Measurements from ENCODE around the gene TOR4A. TPM values are rescaled to one million over a fixed set of nuclear protein-coding genes. Genes with fewer than 3 reads are reported as not detected.

The TOR4A gene
- total and polyA plus RNA-seq, 2 experiments from 2014 or later = 2.0 to 19.0 TPM

DNA sequence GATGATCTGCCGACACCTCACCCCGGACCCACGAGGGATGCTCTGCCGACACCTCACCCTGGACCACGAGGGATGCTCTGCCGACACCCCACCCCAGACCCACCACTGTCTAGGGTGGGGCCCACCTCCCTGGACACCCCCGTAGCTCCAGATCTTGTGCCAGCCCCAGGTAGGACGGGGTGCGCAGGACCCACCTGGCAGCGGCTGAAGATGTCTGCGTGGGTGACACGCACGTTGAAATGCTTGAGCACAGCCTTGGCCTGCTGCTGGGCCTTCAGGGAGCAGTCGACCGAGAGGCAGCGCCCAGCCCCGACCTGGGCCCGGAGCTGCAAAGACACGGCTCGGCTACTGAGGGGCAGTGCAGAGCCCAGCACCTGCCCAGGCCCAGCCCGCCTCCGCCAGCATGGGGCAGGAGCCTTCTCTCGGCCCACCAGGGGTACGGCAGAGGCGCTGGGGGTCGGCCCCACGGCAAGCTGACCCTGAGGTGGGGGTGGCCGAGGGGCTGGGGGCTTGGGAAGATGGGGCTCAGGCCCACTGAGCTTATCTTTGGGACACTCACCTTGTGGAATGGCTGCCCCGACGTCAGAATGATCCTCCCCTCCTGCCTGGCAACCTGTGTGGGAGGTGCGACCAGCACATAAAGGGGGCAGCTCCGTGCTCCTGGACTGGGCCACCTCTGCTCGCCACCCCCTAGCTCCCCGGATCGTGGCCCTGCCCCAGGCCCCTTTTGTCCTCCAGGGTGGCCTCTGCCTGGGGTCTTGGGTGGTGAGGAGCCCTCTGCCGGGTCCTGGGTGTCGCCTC lies 46.2 kb downstream of the TOR4A start:
- no peaks in the 10 kb centered on the region for H3K9me2 ChIP-seq (ENCODE audit: insufficient read depth)
- no peak overlapping the region for H2AFZ ChIP-seq
- no peaks in the 10 kb centered on the region for H3K79me2 ChIP-seq (replicated peaks; ENCODE audit: insufficient read depth)
- ATAC-seq = no peak; the same call in 2 of the 3 replicates
- no peak overlapping the region for H3K4me3 ChIP-seq
- no peaks in the 10 kb centered on the region for H3K27me3 ChIP-seq (ENCODE audit: insufficient read depth)
- peaks cover 8% of the 10 kb centered on the region for H3K9me3 Mint-ChIP-seq
- peaks cover 8% of the 10 kb centered on the region; the same call in 1 of the 2 replicates for H3K4me1 ChIP-seq (ENCODE audit: insufficient read depth)
- no peaks in the 10 kb centered on the region for H3K36me3 ChIP-seq (ENCODE audit: insufficient read depth)
- H3K4me3 Mint-ChIP-seq = no peak overlapping the region
- no peak overlapping the region for H3K27ac ChIP-seq (ENCODE audit: low read depth)
- peaks cover 4% of the 10 kb centered on the region for H3K36me3 Mint-ChIP-seq (ENCODE audit: low read depth)
- H3K4me2 ChIP-seq = no peak overlapping the region
- DNase-seq (ENCODE audit: low spot score) = no peak
- H3F3A ChIP-seq (replicated peaks; ENCODE audit: low read depth) = no peaks in the 10 kb centered on the region
- peaks cover 9% of the 10 kb centered on the region for H3K27me3 Mint-ChIP-seq (ENCODE audit: insufficient read depth, low read depth, poor library complexity)
- TF ChIP-seq NANOG (IDR thresholded peaks at IDR 0.05; ENCODE audit: borderline replicate concordance) (no peak), JUNB (IDR thresholded peaks at IDR 0.05; ENCODE audit: unreplicated experiment) (no peak), STAT1 (IDR thresholded peaks at IDR 0.05; ENCODE audit: unreplicated experiment) (no peak), ZNF114 (CRISPR knock-in tag; IDR thresholded peaks at IDR 0.05) (no peak), ZNF331 (CRISPR knock-in tag; IDR thresholded peaks at IDR 0.05; ENCODE audit: low read depth) (no peak), CREB1 (CRISPR knock-in tag; IDR thresholded peaks at IDR 0.05; ENCODE audit: low read depth) (no peak), POLR2AphosphoS5 (IDR thresholded peaks at IDR 0.05; ENCODE audit: low read depth) (no peak), EZH2 (IDR thresholded peaks at IDR 0.05; ENCODE audit: low read depth, unreplicated experiment) (no peak), EZH2phosphoT487 (IDR thresholded peaks at IDR 0.05; ENCODE audit: unreplicated experiment) (no peak)
- TF ChIP-seq, protein P1, sequence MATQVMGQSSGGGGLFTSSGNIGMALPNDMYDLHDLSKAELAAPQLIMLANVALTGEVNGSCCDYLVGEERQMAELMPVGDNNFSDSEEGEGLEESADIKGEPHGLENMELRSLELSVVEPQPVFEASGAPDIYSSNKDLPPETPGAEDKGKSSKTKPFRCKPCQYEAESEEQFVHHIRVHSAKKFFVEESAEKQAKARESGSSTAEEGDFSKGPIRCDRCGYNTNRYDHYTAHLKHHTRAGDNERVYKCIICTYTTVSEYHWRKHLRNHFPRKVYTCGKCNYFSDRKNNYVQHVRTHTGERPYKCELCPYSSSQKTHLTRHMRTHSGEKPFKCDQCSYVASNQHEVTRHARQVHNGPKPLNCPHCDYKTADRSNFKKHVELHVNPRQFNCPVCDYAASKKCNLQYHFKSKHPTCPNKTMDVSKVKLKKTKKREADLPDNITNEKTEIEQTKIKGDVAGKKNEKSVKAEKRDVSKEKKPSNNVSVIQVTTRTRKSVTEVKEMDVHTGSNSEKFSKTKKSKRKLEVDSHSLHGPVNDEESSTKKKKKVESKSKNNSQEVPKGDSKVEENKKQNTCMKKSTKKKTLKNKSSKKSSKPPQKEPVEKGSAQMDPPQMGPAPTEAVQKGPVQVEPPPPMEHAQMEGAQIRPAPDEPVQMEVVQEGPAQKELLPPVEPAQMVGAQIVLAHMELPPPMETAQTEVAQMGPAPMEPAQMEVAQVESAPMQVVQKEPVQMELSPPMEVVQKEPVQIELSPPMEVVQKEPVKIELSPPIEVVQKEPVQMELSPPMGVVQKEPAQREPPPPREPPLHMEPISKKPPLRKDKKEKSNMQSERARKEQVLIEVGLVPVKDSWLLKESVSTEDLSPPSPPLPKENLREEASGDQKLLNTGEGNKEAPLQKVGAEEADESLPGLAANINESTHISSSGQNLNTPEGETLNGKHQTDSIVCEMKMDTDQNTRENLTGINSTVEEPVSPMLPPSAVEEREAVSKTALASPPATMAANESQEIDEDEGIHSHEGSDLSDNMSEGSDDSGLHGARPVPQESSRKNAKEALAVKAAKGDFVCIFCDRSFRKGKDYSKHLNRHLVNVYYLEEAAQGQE (IDR thresholded peaks at IDR 0.05; ENCODE audit: unreplicated experiment) = no peak
- TF ChIP-seq, protein P2, sequence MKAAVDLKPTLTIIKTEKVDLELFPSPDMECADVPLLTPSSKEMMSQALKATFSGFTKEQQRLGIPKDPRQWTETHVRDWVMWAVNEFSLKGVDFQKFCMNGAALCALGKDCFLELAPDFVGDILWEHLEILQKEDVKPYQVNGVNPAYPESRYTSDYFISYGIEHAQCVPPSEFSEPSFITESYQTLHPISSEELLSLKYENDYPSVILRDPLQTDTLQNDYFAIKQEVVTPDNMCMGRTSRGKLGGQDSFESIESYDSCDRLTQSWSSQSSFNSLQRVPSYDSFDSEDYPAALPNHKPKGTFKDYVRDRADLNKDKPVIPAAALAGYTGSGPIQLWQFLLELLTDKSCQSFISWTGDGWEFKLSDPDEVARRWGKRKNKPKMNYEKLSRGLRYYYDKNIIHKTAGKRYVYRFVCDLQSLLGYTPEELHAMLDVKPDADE (IDR thresholded peaks at IDR 0.05) = no peak
- TF ChIP-seq, protein P3, sequence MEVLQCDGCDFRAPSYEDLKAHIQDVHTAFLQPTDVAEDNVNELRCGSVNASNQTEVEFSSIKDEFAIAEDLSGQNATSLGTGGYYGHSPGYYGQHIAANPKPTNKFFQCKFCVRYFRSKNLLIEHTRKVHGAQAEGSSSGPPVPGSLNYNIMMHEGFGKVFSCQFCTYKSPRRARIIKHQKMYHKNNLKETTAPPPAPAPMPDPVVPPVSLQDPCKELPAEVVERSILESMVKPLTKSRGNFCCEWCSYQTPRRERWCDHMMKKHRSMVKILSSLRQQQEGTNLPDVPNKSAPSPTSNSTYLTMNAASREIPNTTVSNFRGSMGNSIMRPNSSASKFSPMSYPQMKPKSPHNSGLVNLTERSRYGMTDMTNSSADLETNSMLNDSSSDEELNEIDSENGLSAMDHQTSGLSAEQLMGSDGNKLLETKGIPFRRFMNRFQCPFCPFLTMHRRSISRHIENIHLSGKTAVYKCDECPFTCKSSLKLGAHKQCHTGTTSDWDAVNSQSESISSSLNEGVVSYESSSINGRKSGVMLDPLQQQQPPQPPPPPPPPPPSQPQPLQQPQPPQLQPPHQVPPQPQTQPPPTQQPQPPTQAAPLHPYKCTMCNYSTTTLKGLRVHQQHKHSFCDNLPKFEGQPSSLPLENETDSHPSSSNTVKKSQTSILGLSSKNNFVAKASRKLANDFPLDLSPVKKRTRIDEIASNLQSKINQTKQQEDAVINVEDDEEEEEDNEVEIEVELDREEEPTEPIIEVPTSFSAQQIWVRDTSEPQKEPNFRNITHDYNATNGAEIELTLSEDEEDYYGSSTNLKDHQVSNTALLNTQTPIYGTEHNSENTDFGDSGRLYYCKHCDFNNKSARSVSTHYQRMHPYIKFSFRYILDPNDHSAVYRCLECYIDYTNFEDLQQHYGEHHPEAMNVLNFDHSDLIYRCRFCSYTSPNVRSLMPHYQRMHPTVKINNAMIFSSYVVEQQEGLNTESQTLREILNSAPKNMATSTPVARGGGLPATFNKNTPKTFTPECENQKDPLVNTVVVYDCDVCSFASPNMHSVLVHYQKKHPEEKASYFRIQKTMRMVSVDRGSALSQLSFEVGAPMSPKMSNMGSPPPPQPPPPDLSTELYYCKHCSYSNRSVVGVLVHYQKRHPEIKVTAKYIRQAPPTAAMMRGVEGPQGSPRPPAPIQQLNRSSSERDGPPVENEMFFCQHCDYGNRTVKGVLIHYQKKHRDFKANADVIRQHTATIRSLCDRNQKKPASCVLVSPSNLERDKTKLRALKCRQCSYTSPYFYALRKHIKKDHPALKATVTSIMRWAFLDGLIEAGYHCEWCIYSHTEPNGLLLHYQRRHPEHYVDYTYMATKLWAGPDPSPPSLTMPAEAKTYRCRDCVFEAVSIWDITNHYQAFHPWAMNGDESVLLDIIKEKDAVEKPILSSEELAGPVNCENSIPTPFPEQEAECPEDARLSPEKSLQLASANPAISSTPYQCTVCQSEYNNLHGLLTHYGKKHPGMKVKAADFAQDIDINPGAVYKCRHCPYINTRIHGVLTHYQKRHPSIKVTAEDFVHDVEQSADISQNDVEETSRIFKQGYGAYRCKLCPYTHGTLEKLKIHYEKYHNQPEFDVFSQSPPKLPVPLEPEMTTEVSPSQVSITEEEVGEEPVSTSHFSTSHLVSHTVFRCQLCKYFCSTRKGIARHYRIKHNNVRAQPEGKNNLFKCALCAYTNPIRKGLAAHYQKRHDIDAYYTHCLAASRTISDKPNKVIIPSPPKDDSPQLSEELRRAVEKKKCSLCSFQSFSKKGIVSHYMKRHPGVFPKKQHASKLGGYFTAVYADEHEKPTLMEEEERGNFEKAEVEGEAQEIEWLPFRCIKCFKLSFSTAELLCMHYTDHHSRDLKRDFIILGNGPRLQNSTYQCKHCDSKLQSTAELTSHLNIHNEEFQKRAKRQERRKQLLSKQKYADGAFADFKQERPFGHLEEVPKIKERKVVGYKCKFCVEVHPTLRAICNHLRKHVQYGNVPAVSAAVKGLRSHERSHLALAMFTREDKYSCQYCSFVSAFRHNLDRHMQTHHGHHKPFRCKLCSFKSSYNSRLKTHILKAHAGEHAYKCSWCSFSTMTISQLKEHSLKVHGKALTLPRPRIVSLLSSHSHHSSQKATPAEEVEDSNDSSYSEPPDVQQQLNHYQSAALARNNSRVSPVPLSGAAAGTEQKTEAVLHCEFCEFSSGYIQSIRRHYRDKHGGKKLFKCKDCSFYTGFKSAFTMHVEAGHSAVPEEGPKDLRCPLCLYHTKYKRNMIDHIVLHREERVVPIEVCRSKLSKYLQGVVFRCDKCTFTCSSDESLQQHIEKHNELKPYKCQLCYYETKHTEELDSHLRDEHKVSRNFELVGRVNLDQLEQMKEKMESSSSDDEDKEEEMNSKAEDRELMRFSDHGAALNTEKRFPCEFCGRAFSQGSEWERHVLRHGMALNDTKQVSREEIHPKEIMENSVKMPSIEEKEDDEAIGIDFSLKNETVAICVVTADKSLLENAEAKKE (CRISPR knock-in tag; IDR thresholded peaks at IDR 0.05) = no peak
- TF ChIP-seq, protein P4, sequence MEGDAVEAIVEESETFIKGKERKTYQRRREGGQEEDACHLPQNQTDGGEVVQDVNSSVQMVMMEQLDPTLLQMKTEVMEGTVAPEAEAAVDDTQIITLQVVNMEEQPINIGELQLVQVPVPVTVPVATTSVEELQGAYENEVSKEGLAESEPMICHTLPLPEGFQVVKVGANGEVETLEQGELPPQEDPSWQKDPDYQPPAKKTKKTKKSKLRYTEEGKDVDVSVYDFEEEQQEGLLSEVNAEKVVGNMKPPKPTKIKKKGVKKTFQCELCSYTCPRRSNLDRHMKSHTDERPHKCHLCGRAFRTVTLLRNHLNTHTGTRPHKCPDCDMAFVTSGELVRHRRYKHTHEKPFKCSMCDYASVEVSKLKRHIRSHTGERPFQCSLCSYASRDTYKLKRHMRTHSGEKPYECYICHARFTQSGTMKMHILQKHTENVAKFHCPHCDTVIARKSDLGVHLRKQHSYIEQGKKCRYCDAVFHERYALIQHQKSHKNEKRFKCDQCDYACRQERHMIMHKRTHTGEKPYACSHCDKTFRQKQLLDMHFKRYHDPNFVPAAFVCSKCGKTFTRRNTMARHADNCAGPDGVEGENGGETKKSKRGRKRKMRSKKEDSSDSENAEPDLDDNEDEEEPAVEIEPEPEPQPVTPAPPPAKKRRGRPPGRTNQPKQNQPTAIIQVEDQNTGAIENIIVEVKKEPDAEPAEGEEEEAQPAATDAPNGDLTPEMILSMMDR (conservative IDR thresholded peaks at IDR 0.05; ENCODE audit: low read depth in 2 of 2) = no peak
- no peak overlapping the region for H3K27ac Mint-ChIP-seq
- H4K20me1 ChIP-seq (replicated peaks; ENCODE audit: insufficient read depth) = no peaks in the 10 kb centered on the region
- H3K4me1 Mint-ChIP-seq = no peaks in the 10 kb centered on the region; the same call in 1 of the 3 replicates

All from GM23338 (cell line).